ENCODE results near the gene KCNQ4.

Gene KCNQ4

GRCh38 chr1:40855513-40855912 lies 71.9 kb downstream of the KCNQ4 start:
- 0 out of 3 replicates have a peak, but pooled peaks have one; percentile 22 for ATAC-seq
- no peak for TF ChIP-seq TCF4 (CRISPR knock-in tag; IDR thresholded peaks at IDR 0.05; ENCODE audit: borderline replicate concordance)
- no peak for TF ChIP-seq ZNF8 (CRISPR knock-in tag; IDR thresholded peaks at IDR 0.05)
- no peak for TF ChIP-seq ZFP30 (CRISPR knock-in tag; IDR thresholded peaks at IDR 0.05)
- TF ChIP-seq ZFP3 (CRISPR knock-in tag; IDR thresholded peaks at IDR 0.05) = no peak
- no peak for TF ChIP-seq ISL1 (CRISPR knock-in tag; IDR thresholded peaks at IDR 0.05)
- no peak for TF ChIP-seq ESRRG (CRISPR knock-in tag; IDR thresholded peaks at IDR 0.05)
- TF ChIP-seq, protein P1, sequence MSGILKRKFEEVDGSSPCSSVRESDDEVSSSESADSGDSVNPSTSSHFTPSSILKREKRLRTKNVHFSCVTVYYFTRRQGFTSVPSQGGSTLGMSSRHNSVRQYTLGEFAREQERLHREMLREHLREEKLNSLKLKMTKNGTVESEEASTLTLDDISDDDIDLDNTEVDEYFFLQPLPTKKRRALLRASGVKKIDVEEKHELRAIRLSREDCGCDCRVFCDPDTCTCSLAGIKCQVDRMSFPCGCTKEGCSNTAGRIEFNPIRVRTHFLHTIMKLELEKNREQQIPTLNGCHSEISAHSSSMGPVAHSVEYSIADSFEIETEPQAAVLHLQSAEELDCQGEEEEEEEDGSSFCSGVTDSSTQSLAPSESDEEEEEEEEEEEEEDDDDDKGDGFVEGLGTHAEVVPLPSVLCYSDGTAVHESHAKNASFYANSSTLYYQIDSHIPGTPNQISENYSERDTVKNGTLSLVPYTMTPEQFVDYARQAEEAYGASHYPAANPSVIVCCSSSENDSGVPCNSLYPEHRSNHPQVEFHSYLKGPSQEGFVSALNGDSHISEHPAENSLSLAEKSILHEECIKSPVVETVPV (CRISPR knock-in tag; IDR thresholded peaks at IDR 0.05) = no peak
- TF ChIP-seq SNAI2 (CRISPR knock-in tag; IDR thresholded peaks at IDR 0.05) = no peak
- TF ChIP-seq CREB5 (CRISPR knock-in tag; IDR thresholded peaks at IDR 0.05; ENCODE audit: low read depth) = no peak
- TF ChIP-seq, protein P2, sequence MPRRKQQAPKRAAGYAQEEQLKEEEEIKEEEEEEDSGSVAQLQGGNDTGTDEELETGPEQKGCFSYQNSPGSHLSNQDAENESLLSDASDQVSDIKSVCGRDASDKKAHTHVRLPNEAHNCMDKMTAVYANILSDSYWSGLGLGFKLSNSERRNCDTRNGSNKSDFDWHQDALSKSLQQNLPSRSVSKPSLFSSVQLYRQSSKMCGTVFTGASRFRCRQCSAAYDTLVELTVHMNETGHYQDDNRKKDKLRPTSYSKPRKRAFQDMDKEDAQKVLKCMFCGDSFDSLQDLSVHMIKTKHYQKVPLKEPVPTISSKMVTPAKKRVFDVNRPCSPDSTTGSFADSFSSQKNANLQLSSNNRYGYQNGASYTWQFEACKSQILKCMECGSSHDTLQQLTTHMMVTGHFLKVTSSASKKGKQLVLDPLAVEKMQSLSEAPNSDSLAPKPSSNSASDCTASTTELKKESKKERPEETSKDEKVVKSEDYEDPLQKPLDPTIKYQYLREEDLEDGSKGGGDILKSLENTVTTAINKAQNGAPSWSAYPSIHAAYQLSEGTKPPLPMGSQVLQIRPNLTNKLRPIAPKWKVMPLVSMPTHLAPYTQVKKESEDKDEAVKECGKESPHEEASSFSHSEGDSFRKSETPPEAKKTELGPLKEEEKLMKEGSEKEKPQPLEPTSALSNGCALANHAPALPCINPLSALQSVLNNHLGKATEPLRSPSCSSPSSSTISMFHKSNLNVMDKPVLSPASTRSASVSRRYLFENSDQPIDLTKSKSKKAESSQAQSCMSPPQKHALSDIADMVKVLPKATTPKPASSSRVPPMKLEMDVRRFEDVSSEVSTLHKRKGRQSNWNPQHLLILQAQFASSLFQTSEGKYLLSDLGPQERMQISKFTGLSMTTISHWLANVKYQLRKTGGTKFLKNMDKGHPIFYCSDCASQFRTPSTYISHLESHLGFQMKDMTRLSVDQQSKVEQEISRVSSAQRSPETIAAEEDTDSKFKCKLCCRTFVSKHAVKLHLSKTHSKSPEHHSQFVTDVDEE (CRISPR knock-in tag; IDR thresholded peaks at IDR 0.05) = no peak

GRCh38 chr1:40856116-40856515 lies 72.5 kb downstream of the KCNQ4 start:
- no peak for ATAC-seq
- TF ChIP-seq ZC3H10 (CRISPR knock-in tag; IDR thresholded peaks at IDR 0.05) (no peak), BACH2 (CRISPR knock-in tag; IDR thresholded peaks at IDR 0.05; ENCODE audit: borderline replicate concordance) (no peak), RARB (CRISPR knock-in tag; IDR thresholded peaks at IDR 0.05) (no peak), GLIS3 (CRISPR knock-in tag; IDR thresholded peaks at IDR 0.05) (no peak), ARNTL (CRISPR knock-in tag; IDR thresholded peaks at IDR 0.05; ENCODE audit: borderline replicate concordance, low read depth) (no peak), ZFP30 (CRISPR knock-in tag; IDR thresholded peaks at IDR 0.05) (no peak), PATZ1 (CRISPR knock-in tag; IDR thresholded peaks at IDR 0.05; ENCODE audit: borderline replicate concordance) (no peak), SNAI2 (CRISPR knock-in tag; IDR thresholded peaks at IDR 0.05) (no peak)

DNA sequence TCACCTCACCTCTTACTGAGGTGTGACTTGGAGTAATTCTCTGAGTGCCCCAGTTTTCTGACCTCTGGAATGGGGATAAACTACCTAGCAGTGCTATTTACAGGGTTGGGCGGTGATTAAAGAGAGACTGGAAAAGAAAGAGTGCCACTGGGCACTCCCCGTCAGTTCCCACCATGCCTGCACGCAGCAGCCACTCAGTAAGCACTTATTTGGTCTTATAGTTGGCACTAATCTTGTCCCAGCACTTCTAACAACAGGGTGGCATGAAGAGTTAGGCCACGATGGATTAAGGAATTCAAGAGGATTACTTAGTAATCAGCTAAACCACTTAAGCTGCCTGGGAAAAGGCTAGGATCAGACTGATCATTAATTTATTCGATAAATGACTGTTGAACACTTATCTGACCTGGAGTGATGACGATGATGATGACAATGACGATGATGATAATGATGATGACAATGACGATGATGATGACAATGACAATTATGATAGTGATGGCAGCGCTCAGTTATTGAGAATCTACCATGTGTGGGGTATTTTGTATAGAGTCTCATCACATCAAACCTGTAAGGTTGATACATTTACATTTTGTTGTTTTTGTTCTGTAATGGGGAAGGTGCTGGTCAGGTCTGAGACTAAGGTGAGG lies 73.2 kb downstream of the KCNQ4 start:
- TF ChIP-seq, protein P2 (CRISPR knock-in tag; IDR thresholded peaks at IDR 0.05) = no peak
- no peak for TF ChIP-seq ZNF8 (CRISPR knock-in tag; IDR thresholded peaks at IDR 0.05)
- TF ChIP-seq ARNTL (CRISPR knock-in tag; IDR thresholded peaks at IDR 0.05; ENCODE audit: borderline replicate concordance, low read depth) = no peak
- no peak for TF ChIP-seq ZNF565 (CRISPR knock-in tag; conservative IDR thresholded peaks at IDR 0.05; ENCODE audit: low read depth)
- TF ChIP-seq ZC3H10 (CRISPR knock-in tag; IDR thresholded peaks at IDR 0.05) = no peak
- TF ChIP-seq POU6F1 (CRISPR knock-in tag; IDR thresholded peaks at IDR 0.05; ENCODE audit: borderline replicate concordance, low read depth) = no peak
- no peak for TF ChIP-seq OSR1 (CRISPR knock-in tag; IDR thresholded peaks at IDR 0.05)
- TF ChIP-seq ISL1 (CRISPR knock-in tag; IDR thresholded peaks at IDR 0.05) = no peak
- TF ChIP-seq PPARA (CRISPR knock-in tag; IDR thresholded peaks at IDR 0.05; ENCODE audit: borderline replicate concordance) = no peak
- TF ChIP-seq CREB5 (CRISPR knock-in tag; IDR thresholded peaks at IDR 0.05; ENCODE audit: low read depth) = no peak
- no peak for TF ChIP-seq CSDC2 (CRISPR knock-in tag; IDR thresholded peaks at IDR 0.05)
- ATAC-seq = no peak
